Naive thymus-derived CD8-positive, alpha-beta T cell (primary cell): ENCODE results near the gene RIPK3. TPM values are rescaled to one million over a fixed set of nuclear protein-coding genes. Genes with fewer than 3 reads are reported as not detected.
A peak's percentile ranks its signal among the peaks of the same experiment; 100 is the strongest.

Experiments
- ATAC-seq, 2 donors: fragments of 150-1000 bp; cut with Tn5 transposase in 1 of 2; sonication (Bioruptor Pico), chemical (Tn5 transposase) in 1 of 2; 1 replicate in 1 of 2; 2 replicates in 1 of 2; pipeline ENCODE4 v1.10.0; 2021; ENCODE audit warnings: mild to moderate bottlenecking in 2 of 2, moderate library complexity in 2 of 2
- POLR2A ChIA-PET: fragments of 350-600 bp; sonication (Branson Sonifier 250); formaldehyde crosslinking; loops from one replicate; lab custom pipeline; 2021; ENCODE audit warnings: antibody characterized with exemption; lab: Charles Lee
- DNase-seq, 10 donors: peaks; one replicate each; pipeline versions ENCODE4 v3.0.0 to v3.0.0-alpha.2; 2020 to 2022
- H3K27ac Mint-ChIP-seq, 10 donors: one replicate each; pipeline ENCODE4 v1.8.0; 2020 to 2022; ENCODE audit warnings: mild to moderate bottlenecking in 10 of 10, mixed read lengths in 10 of 10, moderate library complexity in 4 of 10, inconsistent platforms in 1 of 10
- H3K27me3 Mint-ChIP-seq, 5 donors: one replicate each; pipeline ENCODE4 v1.8.0; 2021 to 2022; ENCODE audit warnings: mixed read lengths in 5 of 5
- H3K36me3 Mint-ChIP-seq, 3 donors: one replicate each; pipeline ENCODE4 v1.8.0; 2020 to 2022; ENCODE audit warnings: mixed read lengths in 3 of 3, mild to moderate bottlenecking in 2 of 3, inconsistent platforms in 1 of 3
- H3K4me1 Mint-ChIP-seq, 4 donors: one replicate each; pipeline ENCODE4 v1.8.0; 2021 to 2022; ENCODE audit warnings: mixed read lengths in 4 of 4
- H3K4me3 Mint-ChIP-seq, 10 donors: one replicate each; pipeline ENCODE4 v1.8.0; 2020 to 2022; ENCODE audit warnings: mild to moderate bottlenecking in 10 of 10, mixed read lengths in 10 of 10, moderate library complexity in 6 of 10, inconsistent platforms in 1 of 10
- H3K9me3 Mint-ChIP-seq, 9 donors: one replicate each; pipeline ENCODE4 v1.8.0; 2020 to 2022; ENCODE audit warnings: mixed read lengths in 9 of 9, mild to moderate bottlenecking in 3 of 9, inconsistent platforms in 1 of 9, moderate library complexity in 1 of 9
- polyA plus RNA-seq, 3 donors: library from polyadenylated mRNA; unstranded; fragments of 300-500 nt; fragmentation: Illumina TruSeq; gene quantifications; one replicate each; pipeline ENCODE4 v1.2.3, GENCODE V29; 2021
- total RNA-seq, 8 experiments: library from RNA in 2 of 8; stranded (reverse) in 2 of 8; gene quantifications; one replicate each; pipeline ENCODE4 v1.2.3 and lab custom pipeline; 2021 to 2026

Gene RIPK3
- total and polyA plus RNA-seq, 5 experiments from 2014 or later: 5.3 to 35.8 (median 11.1) TPM

DNA sequence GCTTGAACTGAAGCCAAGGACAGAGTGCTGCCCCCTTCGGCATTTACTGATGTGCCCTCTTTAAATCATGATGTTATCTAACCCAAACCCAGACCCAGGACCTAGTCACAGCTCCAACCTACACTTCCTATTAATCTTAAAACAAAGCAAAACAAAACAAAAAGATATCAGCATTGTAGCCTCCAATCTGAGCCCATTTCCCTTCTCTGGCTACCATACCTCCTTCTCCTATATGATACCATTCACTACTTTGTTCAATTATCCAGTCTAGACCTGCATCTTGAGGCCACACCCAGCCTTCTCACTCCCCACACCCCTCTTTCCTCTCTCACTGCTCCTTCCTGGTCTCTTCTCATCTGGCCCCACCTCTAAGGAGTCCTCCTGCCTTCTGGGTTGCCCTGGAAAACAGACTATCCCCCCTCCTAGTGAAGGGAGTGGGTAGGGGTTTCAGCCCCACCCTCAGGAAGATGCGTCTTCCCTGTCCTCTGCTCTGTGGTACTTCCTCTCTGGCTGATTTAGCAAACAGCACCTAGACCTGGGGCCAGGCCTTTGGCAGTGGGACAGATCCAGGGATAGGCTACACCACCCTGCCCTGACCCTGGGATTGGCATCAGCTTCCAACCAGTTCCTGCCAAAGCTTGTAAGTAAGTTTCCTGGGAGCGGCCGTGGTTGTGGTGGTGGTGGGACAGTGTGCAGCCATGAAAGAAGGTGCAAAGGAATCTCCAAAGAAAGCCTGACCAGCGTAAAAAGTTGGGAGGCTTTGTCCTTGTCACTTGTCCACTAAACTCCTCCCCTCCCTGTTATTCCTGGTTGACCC, 25.2 kb downstream of the RIPK3 start:
- Mint-ChIP-seq H3K27ac (peak overlapping the region; percentile 1 to 89 (median 70)), H3K4me3 (peak overlapping the region in 9 of 10 donors; percentile 12 to 87 (median 74)), H3K4me1 (peaks cover 34 to 57% (median 54%) of the 10 kb centered on the region in 4 donors), H3K27me3 (peaks cover 0 to 3% (median 0%) of the 10 kb centered on the region in 5 donors), H3K9me3 (no peaks in the 10 kb centered on the region), H3K36me3 (no peaks in the 10 kb centered on the region)
- ATAC-seq: no peak
- peak in 1 of 10 donors; percentile 30 for DNase-seq
- POLR2A ChIA-PET: interaction anchor here (1.2 to 8.2 kb wide), 4 partner anchors 14 to 99 kb away, joined by 3 to 67 read pairs (median 5); partner anchors contain the start of genes DHRS1, MDP1, NOP9 and TINF2

DNA sequence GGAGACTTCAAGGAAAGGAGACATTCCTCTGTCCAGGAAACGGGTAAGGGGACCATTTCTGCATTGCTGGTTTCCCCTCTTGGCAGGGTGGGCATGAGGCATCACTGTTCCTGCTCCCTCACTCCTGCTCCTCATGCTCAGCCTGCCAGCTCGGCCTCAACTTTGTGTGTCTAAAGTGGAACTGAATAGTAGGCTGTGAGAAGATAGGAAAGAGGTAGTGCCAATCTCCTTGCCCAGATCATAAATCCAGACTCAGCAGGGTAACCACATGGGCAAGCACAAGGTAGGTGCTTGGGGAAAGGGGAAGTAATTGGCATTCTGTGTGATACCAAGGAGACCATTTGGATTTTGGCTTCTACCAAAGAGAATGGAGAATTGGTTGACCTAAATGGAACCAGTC, 25.9 kb downstream of the RIPK3 start:
- Mint-ChIP-seq H3K4me1 (peaks cover 34 to 64% (median 61%) of the 10 kb centered on the region in 4 donors), H3K9me3 (no peaks in the 10 kb centered on the region), H3K4me3 (peak overlapping the region in 9 of 10 donors; percentile 52 to 87 (median 74)), H3K27ac (peak overlapping the region; percentile 63 to 89 (median 80)), H3K36me3 (no peaks in the 10 kb centered on the region), H3K27me3 (no peaks in the 10 kb centered on the region)
- ATAC-seq (no peak), DNase-seq (peak in 1 of 10 donors; percentile 38)
- POLR2A ChIA-PET: interaction anchor here (0.7 to 8.2 kb wide), 5 partner anchors 14 to 98 kb away, joined by 3 to 67 read pairs (median 4); partner anchors contain the start of genes DHRS1, MDP1, NOP9 and TINF2

DNA sequence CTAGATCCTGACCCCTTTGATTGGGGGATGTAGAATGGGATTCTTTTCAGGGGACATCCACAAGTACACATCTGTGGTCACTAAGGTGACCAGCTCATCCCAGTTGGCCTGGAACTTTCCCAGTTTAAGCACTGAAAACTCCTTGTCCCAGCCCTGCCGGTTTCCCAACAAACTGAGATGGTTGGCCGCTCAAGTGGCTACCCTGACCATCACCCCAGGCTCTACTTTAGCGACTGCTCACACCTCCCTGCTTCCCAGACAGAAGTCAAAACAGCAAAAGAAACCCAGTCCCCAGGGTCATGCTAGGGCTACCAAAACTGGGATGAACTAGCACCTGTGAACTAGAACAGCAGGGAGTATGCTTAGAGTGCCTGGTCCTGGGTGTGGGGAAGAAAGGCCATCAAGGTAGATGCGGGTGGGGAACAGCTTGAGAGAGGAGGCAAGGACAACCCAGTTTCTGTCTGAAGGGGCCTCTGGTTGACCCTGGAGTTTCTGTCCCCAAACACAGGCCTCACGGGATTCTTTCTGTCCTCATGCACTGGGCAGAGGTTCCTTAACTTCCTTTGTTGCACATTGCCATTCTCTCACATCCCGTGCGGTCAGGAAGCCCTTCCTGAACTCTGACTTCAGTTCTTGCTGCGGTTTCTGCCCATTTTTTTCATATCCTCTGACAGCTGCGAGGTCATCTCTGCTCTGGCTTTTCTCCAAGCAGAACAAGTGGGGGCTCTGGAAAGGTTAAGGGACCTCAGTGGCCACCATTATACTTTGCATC, 26.9 kb downstream of the RIPK3 start:
- H3K27ac Mint-ChIP-seq: peak overlapping the region; percentile 67 to 94 (median 88)
- H3K4me1 Mint-ChIP-seq: peaks cover 37 to 73% (median 69%) of the 10 kb centered on the region in 4 donors
- peak overlapping the region; percentile 57 to 87 (median 82) for H3K4me3 Mint-ChIP-seq
- H3K9me3 Mint-ChIP-seq: no peaks in the 10 kb centered on the region
- no peaks in the 10 kb centered on the region for H3K27me3 Mint-ChIP-seq
- H3K36me3 Mint-ChIP-seq: peaks cover 0 to 2% (median 0%) of the 10 kb centered on the region in 3 donors
- peak in 5 of 10 donors; percentile 21 to 62 (median 36) for DNase-seq
- no peak for ATAC-seq
- POLR2A ChIA-PET: interaction anchor here (0.6 to 8.2 kb wide), 9 partner anchors 8 to 117 kb away, joined by 3 to 67 read pairs (median 4); partner anchors contain the start of genes ADCY4, CBLN3, DHRS1 and KHNYN

DNA sequence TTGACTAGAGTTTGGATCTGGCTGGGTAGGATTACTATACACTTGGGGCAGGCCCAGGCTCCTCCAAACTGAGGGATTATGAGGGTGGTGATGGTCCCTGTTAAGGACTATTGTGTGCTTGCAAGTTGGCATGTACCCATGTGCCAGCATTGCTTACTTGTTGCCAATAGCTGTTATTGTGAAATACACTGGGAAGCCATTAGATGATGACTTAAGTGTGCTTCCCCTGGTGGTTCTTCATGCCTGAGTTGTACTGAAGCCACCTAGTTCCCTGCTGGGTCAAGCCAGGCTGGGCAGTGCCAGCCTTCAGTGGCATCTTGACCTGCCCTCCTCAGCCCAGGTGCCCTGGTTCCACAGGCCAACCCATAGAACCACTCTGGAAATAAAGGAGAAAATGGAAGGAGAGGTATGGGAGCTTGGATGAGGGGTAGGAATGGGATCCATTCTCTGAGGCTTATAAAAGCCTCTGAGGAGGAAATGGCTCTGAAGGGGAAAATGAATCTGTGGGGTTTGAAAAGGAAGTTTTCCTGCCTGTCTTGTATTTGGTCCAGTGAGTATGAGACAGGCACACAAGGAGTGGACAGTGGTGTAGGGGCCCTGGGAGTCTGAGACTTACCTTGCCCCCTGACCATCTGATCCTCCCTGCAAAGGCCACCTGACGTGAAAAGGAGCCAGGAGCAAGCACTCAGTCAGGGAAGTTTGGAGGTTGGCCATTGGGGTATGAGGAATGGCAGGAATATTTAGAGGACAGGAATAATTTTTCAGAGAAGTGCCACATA, 27.8 kb downstream of the RIPK3 start:
- Mint-ChIP-seq H3K4me3 (peak overlapping the region; percentile 77 to 87 (median 82)), H3K4me1 (peaks cover 41 to 80% (median 73%) of the 10 kb centered on the region in 4 donors), H3K27ac (peak overlapping the region; percentile 77 to 94 (median 89)), H3K36me3 (peaks cover 0 to 11% (median 0%) of the 10 kb centered on the region in 3 donors), H3K27me3 (no peaks in the 10 kb centered on the region), H3K9me3 (no peaks in the 10 kb centered on the region)
- ATAC-seq (peak in 1 of 2 donors; percentile 7), DNase-seq (peak in 2 of 10 donors; percentile 4 to 27)
- POLR2A ChIA-PET: interaction anchor here (1.0 to 8.2 kb wide), 18 partner anchors 9 to 1010 kb away, joined by 3 to 67 read pairs (median 4); partner anchors contain the start of genes ADCY4, CBLN3, DHRS1 and KHNYN

DNA sequence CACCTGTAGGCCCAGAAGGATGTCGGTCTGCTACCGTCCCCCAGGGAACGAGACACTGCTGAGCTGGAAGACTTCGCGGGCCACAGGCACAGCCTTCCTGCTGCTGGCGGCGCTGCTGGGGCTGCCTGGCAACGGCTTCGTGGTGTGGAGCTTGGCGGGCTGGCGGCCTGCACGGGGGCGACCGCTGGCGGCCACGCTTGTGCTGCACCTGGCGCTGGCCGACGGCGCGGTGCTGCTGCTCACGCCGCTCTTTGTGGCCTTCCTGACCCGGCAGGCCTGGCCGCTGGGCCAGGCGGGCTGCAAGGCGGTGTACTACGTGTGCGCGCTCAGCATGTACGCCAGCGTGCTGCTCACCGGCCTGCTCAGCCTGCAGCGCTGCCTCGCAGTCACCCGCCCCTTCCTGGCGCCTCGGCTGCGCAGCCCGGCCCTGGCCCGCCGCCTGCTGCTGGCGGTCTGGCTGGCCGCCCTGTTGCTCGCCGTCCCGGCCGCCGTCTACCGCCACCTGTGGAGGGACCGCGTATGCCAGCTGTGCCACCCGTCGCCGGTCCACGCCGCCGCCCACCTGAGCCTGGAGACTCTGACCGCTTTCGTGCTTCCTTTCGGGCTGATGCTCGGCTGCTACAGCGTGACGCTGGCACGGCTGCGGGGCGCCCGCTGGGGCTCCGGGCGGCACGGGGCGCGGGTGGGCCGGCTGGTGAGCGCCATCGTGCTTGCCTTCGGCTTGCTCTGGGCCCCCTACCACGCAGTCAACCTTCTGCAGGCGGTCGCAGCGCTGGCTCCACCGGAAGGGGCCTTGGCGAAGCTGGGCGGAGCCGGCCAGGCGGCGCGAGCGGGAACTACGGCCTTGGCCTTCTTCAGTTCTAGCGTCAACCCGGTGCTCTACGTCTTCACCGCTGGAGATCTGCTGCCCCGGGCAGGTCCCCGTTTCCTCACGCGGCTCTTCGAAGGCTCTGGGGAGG, 28.9 kb downstream of the RIPK3 start, which contains the start of gene LTB4R:
LTB4R (plus strand) TSS at position 857 of the 959 bp plus-strand sequence. CDS start 4,150 bp downstream, outside the sequence.
- H3K9me3 Mint-ChIP-seq: no peaks in the 10 kb centered on the region
- DNase-seq (peak; percentile 53 to 82 (median 67)), ATAC-seq (peak; percentile 85 to 87)
- POLR2A ChIA-PET: interaction anchor here (0.8 to 8.2 kb wide), 20 partner anchors 10 to 1009 kb away, joined by 3 to 67 read pairs (median 4); partner anchors contain the start of genes ADCY4, CBLN3, DCAF11 and DHRS1
- H3K4me1 Mint-ChIP-seq: peaks cover 41 to 80% (median 73%) of the 10 kb centered on the region in 4 donors
- peak within 1 kb of the TSS; percentile 82 to 95 (median 92) for H3K27ac Mint-ChIP-seq
- peaks cover 0 to 22% (median under 1%) of the 10 kb centered on the region in 3 donors for H3K36me3 Mint-ChIP-seq
- H3K27me3 Mint-ChIP-seq: no peaks in the 10 kb centered on the region
- H3K4me3 Mint-ChIP-seq: peak within 1 kb of the TSS; percentile 77 to 87 (median 82)

DNA sequence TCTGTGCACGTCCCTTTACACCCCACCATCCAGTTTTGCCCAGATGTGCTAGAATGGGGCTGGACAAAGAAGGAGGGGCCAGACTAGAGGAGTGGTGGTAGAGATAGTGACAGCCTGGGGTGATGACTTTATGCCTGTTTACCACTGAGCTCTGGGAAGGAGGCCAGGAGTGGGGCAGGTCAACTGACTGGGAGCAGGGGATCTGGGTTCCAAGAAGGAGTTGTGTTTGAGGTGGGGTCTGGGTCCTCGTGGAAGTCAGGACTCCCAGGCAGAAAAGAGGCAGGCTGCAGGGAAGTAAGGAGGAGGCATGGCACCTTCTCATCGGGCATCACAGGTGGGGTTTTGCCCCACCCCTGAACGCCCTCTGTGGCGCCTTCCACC, 29.5 kb downstream of the RIPK3 start:
- DNase-seq (no peak), ATAC-seq (no peak)
- peak overlapping the region; percentile 75 to 87 (median 80) for H3K4me3 Mint-ChIP-seq
- no peaks in the 10 kb centered on the region for H3K27me3 Mint-ChIP-seq
- POLR2A ChIA-PET: interaction anchor here (0.8 to 8.2 kb wide), 11 partner anchors 10 to 196 kb away, joined by 3 to 67 read pairs (median 10); partner anchors contain the start of genes ADCY4, CBLN3, DCAF11 and DHRS1
- peak overlapping the region; percentile 82 to 95 (median 90) for H3K27ac Mint-ChIP-seq
- peaks cover 37 to 73% (median 69%) of the 10 kb centered on the region in 4 donors for H3K4me1 Mint-ChIP-seq
- H3K9me3 Mint-ChIP-seq: no peaks in the 10 kb centered on the region
- H3K36me3 Mint-ChIP-seq: peaks cover 0 to 29% (median 5%) of the 10 kb centered on the region in 3 donors

DNA sequence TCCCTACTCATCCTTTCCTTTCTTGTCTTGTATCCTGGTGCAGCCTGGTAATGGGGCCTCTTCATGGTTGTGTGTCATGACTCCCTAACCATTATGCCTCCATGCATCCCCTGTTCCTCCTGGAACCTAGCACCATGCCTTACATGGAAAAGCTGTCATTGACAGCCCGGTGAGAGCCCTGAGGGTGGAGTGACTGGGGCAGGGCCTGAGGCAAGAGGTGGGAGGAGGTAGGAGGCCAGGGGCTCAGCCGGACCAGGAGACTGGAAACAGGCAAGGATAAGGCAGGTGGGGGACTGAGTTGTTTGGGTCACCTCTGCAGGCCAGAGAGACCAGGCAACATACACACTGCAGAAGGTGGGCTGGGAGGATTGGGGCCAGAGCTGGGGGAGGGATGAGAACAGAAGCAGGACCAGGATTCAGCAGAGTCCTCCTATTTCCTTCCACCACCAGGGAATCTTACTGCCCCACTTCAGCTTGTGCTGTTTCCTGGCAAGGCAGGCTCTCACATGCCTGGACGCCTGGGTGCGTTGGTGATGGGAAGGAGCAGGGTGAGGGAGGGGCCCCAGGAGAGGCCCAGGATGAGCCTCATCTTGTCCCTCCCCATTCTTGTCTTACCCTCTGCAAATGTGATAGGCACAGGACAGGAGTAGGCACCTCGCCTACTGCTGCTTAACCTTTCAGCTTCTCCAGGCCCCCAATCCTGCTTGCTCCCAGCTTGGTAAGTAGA, 30.1 kb downstream of the RIPK3 start, which contains the start of gene LTB4R2:
LTB4R2 (plus strand) TSS at position 603 of the 727 bp plus-strand sequence. CDS start 525 bp downstream, outside the sequence.
- POLR2A ChIA-PET: interaction anchor here (1.0 to 8.2 kb wide), 8 partner anchors 9 to 196 kb away, joined by 3 to 67 read pairs (median 16); partner anchors contain the start of genes ADCY4, CBLN3, DCAF11 and DHRS1
- no peaks in the 10 kb centered on the region for H3K9me3 Mint-ChIP-seq
- peak within 1 kb of the TSS; percentile 77 to 87 (median 82) for H3K4me3 Mint-ChIP-seq
- H3K27ac Mint-ChIP-seq: peak within 1 kb of the TSS; percentile 82 to 95 (median 92)
- H3K27me3 Mint-ChIP-seq: no peaks in the 10 kb centered on the region
- no peak for DNase-seq
- H3K36me3 Mint-ChIP-seq: peaks cover 0 to 35% (median 10%) of the 10 kb centered on the region in 3 donors
- H3K4me1 Mint-ChIP-seq: peaks cover 39 to 70% (median 66%) of the 10 kb centered on the region in 4 donors
- ATAC-seq: no peak

DNA sequence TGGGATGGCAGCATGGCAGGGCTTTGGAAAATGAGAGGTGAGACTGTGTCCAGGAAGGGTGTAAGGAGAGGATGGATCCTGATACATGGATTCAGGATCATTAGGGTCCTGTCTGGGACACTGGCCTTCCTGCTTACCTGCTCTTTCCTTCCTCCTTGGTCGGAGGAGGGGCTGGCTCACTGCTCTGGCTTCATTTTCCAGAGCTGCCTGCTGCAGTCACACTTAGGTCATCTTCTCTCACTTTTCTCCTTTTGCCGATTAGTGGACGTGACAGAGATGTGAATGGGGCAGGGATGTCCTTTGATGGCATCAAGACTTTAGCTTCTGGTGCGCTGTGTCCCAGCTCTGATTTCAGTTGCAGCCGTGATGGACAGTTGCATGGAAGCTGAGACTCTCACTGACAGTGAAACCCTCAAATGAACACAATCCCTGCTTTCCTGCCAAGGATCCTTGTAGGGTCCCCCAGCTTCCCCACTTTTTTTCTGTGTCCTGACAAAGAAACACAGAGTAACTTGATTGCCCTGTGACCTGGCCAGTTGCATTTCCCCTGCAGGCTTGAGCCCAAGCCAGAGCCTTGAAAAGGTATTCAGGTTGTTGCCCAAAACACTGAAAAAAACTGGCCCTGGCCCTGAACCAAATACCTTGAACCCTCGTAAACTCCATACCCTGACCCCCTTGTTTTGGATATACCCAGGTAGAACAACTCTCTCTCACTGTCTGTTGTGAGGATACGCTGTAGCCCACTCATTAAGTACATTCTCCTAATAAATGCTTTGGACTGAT, 31.3 kb downstream of the RIPK3 start:
- peaks cover 30 to 58% (median 54%) of the 10 kb centered on the region in 4 donors for H3K4me1 Mint-ChIP-seq
- peak overlapping the region in 5 of 10 donors; percentile 1 to 42 (median 9) for H3K4me3 Mint-ChIP-seq
- peaks cover 0 to 46% (median 18%) of the 10 kb centered on the region in 3 donors for H3K36me3 Mint-ChIP-seq
- ATAC-seq: no peak
- H3K27me3 Mint-ChIP-seq: no peaks in the 10 kb centered on the region
- POLR2A ChIA-PET: interaction anchor here (0.5 to 8.2 kb wide), 7 partner anchors 8 to 123 kb away, joined by 3 to 67 read pairs (median 3); partner anchors contain the start of genes DHRS1, NOP9, TINF2 and TM9SF1
- no peaks in the 10 kb centered on the region for H3K9me3 Mint-ChIP-seq
- peak overlapping the region in 9 of 10 donors; percentile 35 to 88 (median 60) for H3K27ac Mint-ChIP-seq
- no peak for DNase-seq
